HG03469 (cell line): Measurements from ENCODE around the gene GALNT9.
"Not testable (repeated sequence)": the region's sequence is repeated elsewhere in the genome, so short reads cannot be mapped to it uniquely, and the experiment has no call there.

Experiments used
- ATAC-seq: cut with Tn5 transposase; IDR thresholded peaks from one replicate; pipeline ENCODE4 v1.9.1; 2021; ENCODE audit warnings: mild to moderate bottlenecking, moderate library complexity, moderate number of reproducible peaks; ENCODE audit not compliant: unreplicated experiment

GALNT9 gene

DNA sequence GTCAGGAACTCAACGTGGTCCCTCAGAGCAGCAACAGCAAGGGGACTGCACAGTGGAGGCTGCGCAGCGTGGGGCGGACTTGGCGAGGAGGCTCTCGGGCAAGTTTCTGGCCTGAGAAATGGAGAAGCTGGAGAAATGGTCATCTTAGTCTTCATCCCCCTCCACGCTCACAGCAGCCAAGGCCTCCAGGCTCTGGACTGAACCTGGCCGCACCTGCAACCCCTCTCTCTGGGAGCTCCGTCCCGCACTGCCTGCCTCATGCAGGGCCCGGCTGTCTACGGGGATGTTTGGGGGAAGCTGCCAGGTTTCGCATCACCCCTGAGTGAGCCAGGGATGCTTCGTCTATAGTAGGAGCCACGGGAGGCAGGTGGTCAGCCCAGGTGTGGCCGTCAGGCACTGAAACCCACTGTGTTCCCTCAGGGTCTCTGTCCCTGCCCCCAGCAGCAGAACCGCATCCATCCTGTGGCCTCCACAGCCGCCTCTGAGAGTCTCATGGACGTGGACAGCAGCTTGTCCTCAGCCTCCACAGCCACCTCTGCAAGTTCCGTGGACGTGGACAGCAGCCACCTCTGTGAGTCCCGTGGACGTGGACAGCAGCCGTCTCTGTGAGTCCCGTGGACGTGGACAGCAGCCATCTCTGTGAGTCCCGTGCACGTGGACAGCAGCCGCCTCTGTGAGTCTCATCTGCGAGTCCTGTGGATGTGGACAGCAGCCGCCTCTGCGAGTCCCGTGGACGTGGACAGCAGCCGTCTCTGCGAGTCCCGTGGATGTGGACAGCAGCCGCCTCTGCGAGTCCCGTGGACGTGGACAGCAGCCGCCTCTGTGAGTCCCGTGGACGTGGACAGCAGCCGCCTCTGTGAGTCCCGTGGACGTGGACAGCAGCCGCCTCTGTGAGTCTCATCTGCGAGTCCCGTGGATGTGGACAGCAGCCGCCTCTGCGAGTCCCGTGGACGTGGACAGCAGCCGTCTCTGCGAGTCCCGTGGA, 29.1 kb upstream of the GALNT9 start:
- not testable (repeated sequence) for ATAC-seq

DNA sequence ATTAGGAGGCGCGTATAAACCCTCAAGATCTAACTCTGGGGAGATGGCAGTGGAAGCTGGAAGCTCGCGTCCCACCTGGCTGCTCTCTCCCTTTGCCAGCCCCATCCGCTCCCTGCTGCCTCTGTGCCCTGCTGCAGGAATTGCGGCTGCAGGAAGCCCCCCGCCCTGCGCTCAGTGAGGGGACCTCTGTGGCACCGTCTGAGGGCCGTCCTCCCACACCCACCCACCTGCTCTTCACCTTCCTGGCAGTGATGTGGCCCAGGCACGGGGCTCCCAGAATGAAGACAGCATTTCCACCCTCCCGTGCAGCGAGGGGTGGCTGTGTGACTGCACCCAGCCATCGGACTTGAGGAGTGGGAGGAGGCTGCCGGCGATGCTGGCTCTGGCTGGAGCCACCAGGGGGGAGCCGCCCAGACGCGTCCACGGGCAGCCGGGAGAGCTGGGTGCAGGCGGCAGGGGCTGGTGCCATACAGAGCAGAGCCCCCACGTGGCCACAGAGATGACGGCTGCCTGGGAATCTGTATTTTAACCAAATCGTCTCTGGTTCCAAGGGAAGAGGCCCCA, 28.3 kb upstream of the GALNT9 start:
- no peak for ATAC-seq

- ATAC-seq, result no peak
These were observed 27.6 kb upstream of the GALNT9 start for GRCh38 chr12:132356691-132357622.

GRCh38 chr12:132355742-132356681, 26.6 kb upstream of the GALNT9 start:
- ATAC-seq, result no peak

DNA sequence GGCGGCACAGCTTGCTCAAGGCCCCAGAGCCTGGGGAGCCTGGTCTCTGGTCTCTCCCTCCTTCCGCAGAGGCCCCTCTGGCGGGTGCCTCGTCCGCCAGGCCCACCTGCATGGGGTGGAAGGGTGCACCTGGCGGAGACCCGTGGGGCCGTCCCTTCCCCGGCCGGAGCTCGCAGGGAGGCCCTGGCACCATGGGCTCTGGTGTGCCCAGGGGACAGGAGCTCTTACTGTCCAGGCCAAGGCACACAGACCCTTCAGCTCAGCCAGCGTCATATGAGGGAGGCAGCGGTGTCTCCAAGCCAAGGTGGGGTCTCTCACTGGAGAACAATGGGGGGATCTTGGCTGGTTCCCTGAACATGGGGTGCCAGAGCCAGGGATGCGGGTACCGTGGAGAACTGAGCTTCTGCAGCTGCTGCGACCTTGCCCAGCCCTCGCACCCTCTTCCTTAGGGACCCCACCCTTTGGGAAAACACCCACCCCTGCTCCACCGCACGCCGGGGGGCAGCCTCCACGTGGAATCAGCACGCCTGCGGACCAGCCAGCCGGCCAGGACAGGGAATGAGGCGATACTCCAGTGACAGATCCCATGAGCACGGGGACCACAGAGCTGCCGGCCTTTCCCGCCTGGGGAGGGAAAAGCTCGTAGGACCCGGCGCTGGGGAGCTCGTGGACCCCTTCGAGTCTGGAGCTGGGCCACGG, 25.7 kb upstream of the GALNT9 start:
- ATAC-seq, result no peak

DNA sequence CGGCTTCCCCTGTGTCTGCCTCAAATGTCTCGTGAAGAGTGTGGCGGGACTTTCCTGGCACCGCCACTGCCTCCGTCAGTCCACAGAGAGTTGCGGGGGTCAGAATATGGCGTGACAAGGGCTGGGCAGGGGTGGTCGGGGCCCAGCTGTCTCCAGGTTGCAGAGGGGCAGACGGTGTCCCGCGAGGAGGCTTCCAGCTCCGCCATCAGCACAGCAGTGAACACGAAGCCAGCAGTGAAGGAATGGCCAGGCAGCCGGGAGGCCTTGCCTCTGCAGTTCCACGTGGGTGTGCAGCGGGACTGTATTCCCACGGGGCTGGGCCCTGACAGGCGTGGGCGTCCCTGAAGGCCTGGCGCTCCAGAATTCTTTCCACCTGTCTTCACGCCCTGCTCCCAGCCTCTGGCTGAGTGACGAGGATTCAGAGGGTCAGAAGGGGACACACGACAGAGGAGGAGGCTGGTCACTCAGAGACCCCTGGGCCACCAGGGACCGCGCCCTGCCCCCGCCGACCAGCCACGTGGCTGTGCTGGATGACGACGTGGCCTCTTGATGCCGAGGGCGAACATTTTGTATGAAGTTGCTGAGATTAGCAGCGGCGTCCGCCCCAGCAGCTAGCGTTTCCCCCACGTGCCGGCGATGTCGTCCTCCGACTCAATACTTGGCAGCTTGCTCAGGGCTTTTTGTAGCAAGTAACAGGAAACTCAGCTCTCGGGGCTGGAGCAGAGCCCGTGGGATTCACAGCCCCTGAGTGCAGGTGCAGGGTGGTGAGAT, 25.0 kb upstream of the GALNT9 start:
- ATAC-seq, result no peak

- ATAC-seq, result no peak
These were observed 24.4 kb upstream of the GALNT9 start for GRCh38 chr12:132353811-132354210.

DNA sequence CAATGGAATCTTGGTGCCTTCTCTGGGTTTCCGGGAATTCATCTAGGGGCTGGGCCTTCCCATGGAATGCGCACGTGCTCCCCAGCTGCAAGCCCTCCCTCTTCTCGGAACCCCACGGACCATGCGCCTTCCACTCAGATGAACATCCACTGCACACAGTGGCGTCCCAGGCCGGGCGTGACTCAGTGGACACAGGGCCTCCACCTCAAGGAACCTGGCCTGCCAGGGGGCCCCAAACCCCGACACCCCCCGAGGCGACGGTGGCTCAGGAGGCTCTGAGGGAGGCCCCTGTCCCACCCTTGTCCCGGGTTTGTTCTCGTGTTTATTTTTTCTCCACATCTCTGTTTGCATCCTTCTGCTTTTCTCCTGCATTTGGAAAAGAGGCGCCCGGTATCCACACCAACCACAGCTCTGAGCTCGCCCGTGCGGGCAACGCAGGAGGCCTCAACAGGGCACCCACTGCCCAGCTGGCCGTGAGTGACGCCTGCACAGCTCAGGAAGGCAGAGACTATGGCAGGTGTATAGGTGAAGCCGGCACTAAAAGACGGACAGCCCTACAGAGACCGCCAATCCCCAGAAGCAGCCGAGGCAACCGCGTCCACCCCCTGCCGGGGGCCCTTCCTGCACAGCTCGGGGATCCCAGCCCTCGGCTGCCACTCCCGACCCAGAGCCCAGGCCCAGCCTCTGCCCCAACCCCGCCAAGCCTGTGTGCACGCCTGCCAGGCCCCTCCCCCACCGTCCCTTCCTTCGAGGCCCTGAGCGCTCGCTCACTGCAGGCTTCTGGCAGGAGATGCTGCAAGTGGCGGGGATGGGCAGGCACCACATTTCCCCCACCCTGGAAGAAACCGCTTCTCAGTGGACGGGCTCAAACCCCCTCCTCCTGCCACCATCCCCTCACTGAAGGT, 23.8 kb upstream of the GALNT9 start:
- no peak for ATAC-seq

DNA sequence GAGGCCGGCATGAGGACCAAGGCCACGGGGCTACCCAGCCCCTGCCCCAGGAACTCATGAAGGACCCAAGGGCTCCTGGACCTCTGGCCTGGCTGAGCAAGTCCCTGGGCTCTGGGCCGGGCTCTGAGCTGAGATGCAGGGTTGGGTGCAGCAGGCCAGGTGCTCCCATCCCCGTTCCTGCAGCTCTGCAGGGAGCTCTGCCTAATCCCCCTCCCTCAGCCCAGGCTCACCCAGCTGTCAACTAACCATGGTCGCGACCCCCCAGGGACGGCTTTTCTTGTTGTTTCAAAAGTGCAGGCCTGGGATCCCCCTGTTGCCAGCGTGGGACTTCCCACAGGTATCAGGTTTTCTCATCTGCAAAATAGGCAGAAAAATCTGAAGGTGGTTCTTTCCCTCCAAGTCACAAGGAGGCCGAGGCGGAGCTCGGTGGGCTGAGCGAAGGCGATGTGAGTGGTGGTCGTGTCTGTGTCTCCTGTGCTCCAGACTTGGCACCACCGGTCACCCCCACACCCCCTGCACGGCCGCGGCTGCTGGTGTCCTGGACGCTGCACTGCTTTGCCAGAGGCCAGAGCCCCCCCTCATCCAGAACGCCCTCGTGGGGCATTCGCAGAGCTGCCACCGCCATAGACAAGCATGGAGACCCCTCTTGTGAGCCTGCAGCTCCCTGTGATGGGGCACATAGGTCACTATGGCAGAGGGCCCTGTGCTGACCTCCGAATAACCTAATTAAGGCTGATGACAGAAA, 22.5 kb upstream of the GALNT9 start:
- no peak for ATAC-seq

- ATAC-seq, result no peak
These were observed 20.2 kb upstream of the GALNT9 start for GRCh38 chr12:132349501-132350131.

DNA sequence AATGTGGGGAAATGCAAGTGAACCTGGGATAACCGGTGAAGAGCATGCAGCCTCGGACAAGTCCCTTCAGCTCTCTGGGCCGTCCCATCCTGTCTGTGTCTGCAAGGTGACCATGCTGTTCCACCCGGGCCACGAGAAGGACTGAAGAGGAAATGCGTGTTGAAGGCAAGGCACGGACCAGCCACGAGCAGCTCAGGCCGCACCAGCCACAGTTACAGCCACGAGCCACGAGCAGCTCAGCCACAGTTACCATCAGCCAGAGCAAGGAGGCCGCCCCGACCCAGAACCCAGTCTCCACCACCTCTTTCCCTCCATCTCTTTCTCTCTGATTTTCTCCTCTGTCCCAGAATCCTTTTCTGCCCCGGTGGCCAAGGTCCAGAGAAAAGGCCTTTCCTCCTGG, 18.8 kb upstream of the GALNT9 start:
- ATAC-seq, result no peak

GRCh38 chr12:132347176-132347855, 17.9 kb upstream of the GALNT9 start:
- ATAC-seq, result no peak

GRCh38 chr12:132346471-132347175, 17.2 kb upstream of the GALNT9 start:
- no peak for ATAC-seq

DNA sequence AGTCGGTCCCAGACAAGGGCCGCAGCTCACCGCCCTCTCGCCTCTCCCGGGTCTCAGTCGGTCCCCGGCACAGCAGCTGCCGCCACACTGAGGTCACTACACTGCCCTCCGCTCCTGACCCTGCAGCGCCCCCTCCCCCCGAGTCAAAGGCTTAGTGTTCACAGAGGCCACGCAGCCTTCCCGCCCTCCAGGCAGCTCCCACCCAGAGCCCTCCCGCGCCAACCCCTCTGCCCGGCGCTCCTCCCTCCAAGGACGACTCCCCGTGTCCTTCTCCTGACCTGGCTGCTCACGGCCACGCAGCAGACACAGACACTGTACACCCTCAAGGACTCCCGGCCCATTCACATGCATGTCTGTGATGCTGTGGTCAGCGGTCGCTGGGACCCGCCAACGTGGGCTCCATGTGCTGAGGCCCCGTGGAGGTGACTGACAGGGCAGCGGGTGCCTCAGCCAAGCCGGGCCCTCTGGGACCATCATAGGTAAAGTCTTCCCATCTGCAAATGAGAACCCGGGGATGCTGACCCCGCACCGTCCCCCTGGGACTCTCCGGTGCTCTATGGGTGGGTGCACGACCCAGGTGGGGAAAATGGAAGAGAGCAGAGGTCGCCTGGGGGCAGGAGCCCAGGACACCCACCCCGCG, 16.3 kb upstream of the GALNT9 start:
- no peak for ATAC-seq

DNA sequence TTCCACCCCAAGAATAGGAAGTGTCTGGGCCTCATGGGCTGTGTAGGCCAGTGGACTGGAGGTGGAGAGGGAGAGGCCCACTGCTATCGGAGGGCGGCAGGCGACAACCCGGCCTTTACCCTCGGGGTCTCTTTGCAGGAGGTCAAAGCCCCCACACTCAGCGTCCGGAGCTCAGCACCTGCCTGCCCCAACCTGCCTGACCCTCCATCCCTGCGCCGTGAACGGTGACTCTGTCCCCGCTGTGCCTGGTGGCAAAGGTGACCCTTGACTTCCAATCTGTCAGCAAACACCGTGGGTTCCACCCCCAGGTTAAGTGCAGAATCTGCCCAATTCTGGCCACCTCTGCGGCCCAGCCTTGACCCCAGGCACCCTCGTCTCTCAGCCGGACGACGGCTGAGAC, 15.7 kb upstream of the GALNT9 start:
- ATAC-seq, result no peak
